ENCODE results near the gene PGP. TPM values are rescaled to one million over a fixed set of nuclear protein-coding genes. Genes with fewer than 3 reads are reported as not detected.

The PGP gene
- total RNA-seq, 1 donor from 2014 or later, result 15.7 TPM

GRCh38 chr16:2200313-2200712, 14.3 kb downstream of the PGP start:
- no peak for TF ChIP-seq CTCF (IDR thresholded peaks at IDR 0.05; ENCODE audit: insufficient read depth, low read length, poor library complexity, severe bottlenecking)
- no peak for DNase-seq (ENCODE audit: low read depth)
- Histone ChIP-seq H3K36me3 (ENCODE audit: control insufficient read depth, insufficient read depth, low read length) (no peaks in the 10 kb centered on the region), H3K27me3 (ENCODE audit: control insufficient read depth, insufficient read depth, low read length) (peaks cover 37% of the 10 kb centered on the region), H3K4me3 (ENCODE audit: low read depth, low read length) (no peak overlapping the region)

- H3K27me3 ChIP-seq (ENCODE audit: control insufficient read depth, insufficient read depth, low read length), result peaks cover 43% of the 10 kb centered on the region
- no peak for DNase-seq (ENCODE audit: low read depth)
- no peak overlapping the region for H3K4me3 ChIP-seq (ENCODE audit: low read depth, low read length)
- H3K36me3 ChIP-seq (ENCODE audit: control insufficient read depth, insufficient read depth, low read length), result no peaks in the 10 kb centered on the region
- TF ChIP-seq CTCF (IDR thresholded peaks at IDR 0.05; ENCODE audit: insufficient read depth, low read length, poor library complexity, severe bottlenecking), result no peak
These were observed 15.0 kb downstream of the PGP start for GRCh38 chr16:2199621-2200139.

DNA sequence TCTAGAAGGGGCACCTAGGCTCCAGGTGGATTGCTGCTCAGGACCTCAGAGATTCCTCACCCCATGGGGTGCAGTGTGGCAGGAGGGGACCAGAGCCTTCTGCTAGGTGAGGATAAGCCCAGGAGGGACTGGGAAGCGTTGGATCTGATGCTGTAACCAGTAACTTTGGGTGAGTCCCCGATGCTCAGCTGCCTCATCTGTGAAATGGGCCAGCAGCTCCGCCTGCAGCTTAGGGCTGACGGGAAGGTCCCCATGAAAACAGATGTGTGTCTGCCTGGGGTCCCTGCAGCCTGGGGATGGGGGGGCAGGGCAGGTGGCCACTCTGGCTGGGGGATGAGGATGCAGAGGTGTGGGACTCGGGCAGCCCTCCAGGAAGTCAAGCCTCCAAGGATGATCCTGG, 15.5 kb downstream of the PGP start:
- H3K4me3 ChIP-seq (ENCODE audit: low read depth, low read length), result no peak overlapping the region
- H3K36me3 ChIP-seq (ENCODE audit: control insufficient read depth, insufficient read depth, low read length), result no peaks in the 10 kb centered on the region
- no peak for TF ChIP-seq CTCF (IDR thresholded peaks at IDR 0.05; ENCODE audit: insufficient read depth, low read length, poor library complexity, severe bottlenecking)
- DNase-seq (ENCODE audit: low read depth), result no peak
- H3K27me3 ChIP-seq (ENCODE audit: control insufficient read depth, insufficient read depth, low read length), result peaks cover 49% of the 10 kb centered on the region

GRCh38 chr16:2198283-2198682, 16.4 kb downstream of the PGP start:
- no peak for TF ChIP-seq CTCF (IDR thresholded peaks at IDR 0.05; ENCODE audit: insufficient read depth, low read length, poor library complexity, severe bottlenecking)
- no peak for DNase-seq (ENCODE audit: low read depth)
- Histone ChIP-seq H3K36me3 (ENCODE audit: control insufficient read depth, insufficient read depth, low read length) (no peaks in the 10 kb centered on the region), H3K27me3 (ENCODE audit: control insufficient read depth, insufficient read depth, low read length) (peaks cover 50% of the 10 kb centered on the region), H3K4me3 (ENCODE audit: low read depth, low read length) (no peak overlapping the region)

- H3K4me3 ChIP-seq (ENCODE audit: low read depth, low read length), result no peak overlapping the region
- TF ChIP-seq CTCF (IDR thresholded peaks at IDR 0.05; ENCODE audit: insufficient read depth, low read length, poor library complexity, severe bottlenecking), result no peak
- no peaks in the 10 kb centered on the region for H3K36me3 ChIP-seq (ENCODE audit: control insufficient read depth, insufficient read depth, low read length)
- no peak for DNase-seq (ENCODE audit: low read depth)
- H3K27me3 ChIP-seq (ENCODE audit: control insufficient read depth, insufficient read depth, low read length), result peaks cover 50% of the 10 kb centered on the region
These were observed 16.9 kb downstream of the PGP start for GRCh38 chr16:2197765-2198164.

- H3K4me3 ChIP-seq (ENCODE audit: low read depth, low read length), result no peak overlapping the region
- peaks cover 50% of the 10 kb centered on the region for H3K27me3 ChIP-seq (ENCODE audit: control insufficient read depth, insufficient read depth, low read length)
These were observed 17.6 kb downstream of the PGP start for GRCh38 chr16:2196981-2197511.

More at GRCh38 chr16:2196981-2197511, 17.6 kb downstream of the PGP start:
- no peak for TF ChIP-seq CTCF (IDR thresholded peaks at IDR 0.05; ENCODE audit: insufficient read depth, low read length, poor library complexity, severe bottlenecking)
- no peaks in the 10 kb centered on the region for H3K36me3 ChIP-seq (ENCODE audit: control insufficient read depth, insufficient read depth, low read length)
- DNase-seq (ENCODE audit: low read depth), result no peak
